Pancreas (tissue), 10 donors: ENCODE data around the gene PDCD10. TPM values are rescaled to one million over a fixed set of nuclear protein-coding genes. Genes with fewer than 3 reads are reported as not detected.

Source experiments
- ATAC-seq, 4 donors: fragments of 200-7000 bp; cut with Tn5 transposase; one replicate each; pipeline versions ENCODE4 v1.8.0 to v1.9.1; 2020; ENCODE audit warnings: mild to moderate bottlenecking in 4 of 4, moderate library complexity in 4 of 4
- DNase-seq, 6 donors: peaks; one replicate each; pipeline ENCODE4 v3.0.0-alpha.2; 2020
- FAIRE-seq: peaks from 2 replicates; lab custom pipeline; 2012; peaks lifted over from hg19 to GRCh38; lab: Jason Lieb, UNC
- H3K27ac ChIP-seq, 4 donors: fragments of 200-600 bp; sonication (generic); 1 replicate in 3 of 4; 2 replicates in 1 of 4; pipeline versions ENCODE4 v1.5.0 to v1.8.0; 2020
- H3K27me3 ChIP-seq, 4 donors: fragments of 200-600 bp; one replicate each; pipeline ENCODE4 v1.8.0; 2021
- H3K36me3 ChIP-seq, 3 donors: fragments of 200-600 bp; sonication (generic) in 1 of 3; one replicate each; pipeline versions ENCODE4 v1.5.0 to v1.8.0; 2020 to 2021
- H3K4me1 ChIP-seq, 3 donors: fragments of 200-600 bp; one replicate each; pipeline ENCODE4 v1.8.0; 2021
- H3K4me3 ChIP-seq, 4 donors: fragments of 200-600 bp; sonication (generic) in 2 of 4; one replicate each; pipeline versions ENCODE4 v1.5.0 to v1.8.0; 2020 to 2021
- H3K9me3 ChIP-seq, 4 donors: fragments of 200-600 bp; one replicate each; pipeline ENCODE4 v1.8.0; 2021
- WGBS, 2 donors: extraction: QIAGEN DNeasy Blood & Tissue Kit; methylation state at CpG; one replicate each; pipeline ENCODE4 v1.1.7; 2013; 5-methylcytosine and 5-hydroxymethylcytosine counted together
- intact Hi-C, 3 donors: fragments of 100-400 bp; cut with DNase I; formaldehyde crosslinking; loops; one replicate each; pipeline versions ENCODE4 v1.11.1 to v1.14.2; 2022
- polyA plus RNA-seq, 2 donors: library from polyadenylated mRNA; stranded (reverse); fragments of 200-250 nt; gene quantifications; one replicate each; pipeline ENCODE4 v1.2.3, GENCODE V29; 2013
- total RNA-seq, 6 donors: library from RNA; stranded (reverse); fragmentation: NEBNext Ultra II Directional in 4 of 6; extraction: Animal tissue kit (Norgen Biotek cat#: 25700) in 4 of 6; gene quantifications; one replicate each; pipeline versions ENCODE4 v1.2.1 to v1.2.4, GENCODE V29; 2021 to 2023
- TF ChIP-seq, protein P1 (sequence below), 4 donors: fragments of 200-600 bp; sonication (generic) in 3 of 4; IDR thresholded peaks; one replicate each; pipeline versions ENCODE4 v1.5.0 to v1.8.0; 2021; ENCODE audit warnings: antibody characterized with exemption in 4 of 4
- donor health status: healthy with polysubstance abuse.
- donor health status: DM: no; HTN: no; CAD: no; lungs with moderate emphysema.
- donor health status: DM: no; HTN: no; CAD: no.
- donor health status: control.
- donor health status: control.
- donor health status: Bipolar disorder and iron deficiency.
- donor health status: DM: yes; HTN: yes; CAD: no.
- donor health status: DM: no; HTN: no; CAD: no.
- donor health status: DM: no; HTN: no; CAD: no.
- donor health status: DM: yes; HTN: yes; CAD: no.

PDCD10 gene
- total and polyA plus RNA-seq, 8 donors, result 10.8 to 24.5 (median 15.6) TPM

DNA sequence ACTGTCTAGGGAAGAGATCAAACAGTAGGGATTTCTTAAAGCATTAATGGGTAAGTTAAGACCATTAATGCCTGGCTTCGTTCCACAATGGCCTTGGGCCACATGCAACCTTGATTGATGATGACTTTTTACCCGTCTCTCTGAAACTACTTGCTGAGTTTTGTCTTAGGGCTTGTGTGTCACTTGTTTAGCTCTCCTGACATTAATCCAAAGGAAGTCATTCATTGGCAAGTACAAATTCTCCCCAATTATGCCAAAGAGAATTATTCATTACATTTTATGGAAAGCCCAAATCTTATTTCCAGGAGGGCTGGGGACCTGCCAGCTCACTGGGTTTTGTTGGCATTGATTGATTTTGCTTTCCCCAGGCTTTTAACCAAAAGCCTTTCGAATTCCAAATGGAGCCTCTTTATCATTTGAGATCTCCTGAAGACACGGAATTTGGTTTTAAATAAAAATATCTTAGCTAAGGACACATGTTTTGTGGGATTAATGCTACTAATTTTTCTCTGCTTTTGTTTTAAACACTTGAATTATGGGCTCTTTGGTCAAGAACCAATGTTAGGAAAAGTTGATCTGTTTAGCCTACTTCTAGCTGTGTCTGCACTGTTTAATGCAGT is 41.5 kb upstream of the PDCD10 start:
- H3K27ac ChIP-seq, result no peak overlapping the region
- TF ChIP-seq, protein P1, sequence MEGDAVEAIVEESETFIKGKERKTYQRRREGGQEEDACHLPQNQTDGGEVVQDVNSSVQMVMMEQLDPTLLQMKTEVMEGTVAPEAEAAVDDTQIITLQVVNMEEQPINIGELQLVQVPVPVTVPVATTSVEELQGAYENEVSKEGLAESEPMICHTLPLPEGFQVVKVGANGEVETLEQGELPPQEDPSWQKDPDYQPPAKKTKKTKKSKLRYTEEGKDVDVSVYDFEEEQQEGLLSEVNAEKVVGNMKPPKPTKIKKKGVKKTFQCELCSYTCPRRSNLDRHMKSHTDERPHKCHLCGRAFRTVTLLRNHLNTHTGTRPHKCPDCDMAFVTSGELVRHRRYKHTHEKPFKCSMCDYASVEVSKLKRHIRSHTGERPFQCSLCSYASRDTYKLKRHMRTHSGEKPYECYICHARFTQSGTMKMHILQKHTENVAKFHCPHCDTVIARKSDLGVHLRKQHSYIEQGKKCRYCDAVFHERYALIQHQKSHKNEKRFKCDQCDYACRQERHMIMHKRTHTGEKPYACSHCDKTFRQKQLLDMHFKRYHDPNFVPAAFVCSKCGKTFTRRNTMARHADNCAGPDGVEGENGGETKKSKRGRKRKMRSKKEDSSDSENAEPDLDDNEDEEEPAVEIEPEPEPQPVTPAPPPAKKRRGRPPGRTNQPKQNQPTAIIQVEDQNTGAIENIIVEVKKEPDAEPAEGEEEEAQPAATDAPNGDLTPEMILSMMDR (IDR thresholded peaks at IDR 0.05), result no peak
- H3K36me3 ChIP-seq, result no peaks in the 10 kb centered on the region
- DNase-seq, result no peak
- ATAC-seq, result no peak
- 31 to 40% methylated on average over 4 of the region's 4 CpGs for whole genome bisulfite sequencing, 2 donors
- no peaks in the 10 kb centered on the region for H3K27me3 ChIP-seq
- H3K9me3 ChIP-seq, result no peaks in the 10 kb centered on the region
- FAIRE-seq, result no peak
- intact Hi-C loops, result no loop called here
- no peak overlapping the region for H3K4me3 ChIP-seq
- H3K4me1 ChIP-seq, result no peaks in the 10 kb centered on the region

DNA sequence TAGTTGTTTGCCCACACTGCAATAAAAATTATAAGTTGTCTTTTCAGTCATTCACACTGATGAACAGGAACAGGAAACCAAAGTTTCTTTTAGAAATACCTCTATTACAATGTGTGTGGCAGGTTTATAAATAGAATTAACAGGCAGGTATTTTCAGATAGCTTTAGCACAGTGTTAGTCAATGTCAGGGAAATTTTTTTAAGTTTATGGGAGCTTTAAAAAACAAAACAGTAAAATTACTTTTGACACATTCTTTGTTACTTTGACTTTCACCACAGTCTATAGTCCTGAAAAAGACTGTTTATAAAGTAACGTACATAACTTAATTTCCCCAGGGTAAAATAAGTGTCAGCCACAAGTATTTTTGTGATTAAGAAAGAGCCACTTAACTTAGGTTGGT is 38.9 kb upstream of the PDCD10 start:
- TF ChIP-seq, protein P1 (IDR thresholded peaks at IDR 0.05), result no peak
- H3K36me3 ChIP-seq, result no peaks in the 10 kb centered on the region
- intact Hi-C loops, result no loop called here
- no peaks in the 10 kb centered on the region for H3K27me3 ChIP-seq
- H3K4me3 ChIP-seq, result no peak overlapping the region
- no peak for ATAC-seq
- H3K4me1 ChIP-seq, result no peaks in the 10 kb centered on the region
- H3K27ac ChIP-seq, result no peak overlapping the region
- 79 to 87% methylated on average over 1 of the region's 1 CpG for WGBS, 2 donors
- no peaks in the 10 kb centered on the region for H3K9me3 ChIP-seq
- no peak for FAIRE-seq
- DNase-seq, result no peak

DNA sequence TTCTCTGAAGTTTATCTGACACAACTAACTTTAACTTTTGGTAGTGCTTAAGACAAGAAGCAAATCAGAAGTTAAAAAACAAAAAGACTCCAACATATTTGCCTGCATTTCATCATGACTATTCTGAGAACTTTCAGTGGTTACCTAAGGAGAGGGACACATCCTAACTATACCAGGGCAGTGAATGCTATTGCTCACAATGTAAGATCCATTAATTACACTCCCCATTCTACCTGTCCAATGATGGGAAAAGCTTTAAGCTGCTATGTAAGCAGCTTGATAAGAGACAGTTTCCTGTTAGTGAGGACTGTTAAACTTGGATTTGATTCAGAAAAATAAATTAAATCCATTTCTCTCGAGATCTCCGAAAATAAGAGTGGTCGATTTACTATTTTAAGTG is 38.3 kb upstream of the PDCD10 start:
- Histone ChIP-seq H3K9me3 (no peaks in the 10 kb centered on the region), H3K4me3 (no peak overlapping the region), H3K36me3 (no peaks in the 10 kb centered on the region), H3K27me3 (no peaks in the 10 kb centered on the region), H3K27ac (no peak overlapping the region), H3K4me1 (no peaks in the 10 kb centered on the region)
- FAIRE-seq (no peak), ATAC-seq (no peak), DNase-seq (no peak)
- WGBS, 2 donors, result 61 to 75% methylated on average over 3 of the region's 3 CpGs
- intact Hi-C loops, result no loop called here
- TF ChIP-seq, protein P1 (IDR thresholded peaks at IDR 0.05), result no peak

DNA sequence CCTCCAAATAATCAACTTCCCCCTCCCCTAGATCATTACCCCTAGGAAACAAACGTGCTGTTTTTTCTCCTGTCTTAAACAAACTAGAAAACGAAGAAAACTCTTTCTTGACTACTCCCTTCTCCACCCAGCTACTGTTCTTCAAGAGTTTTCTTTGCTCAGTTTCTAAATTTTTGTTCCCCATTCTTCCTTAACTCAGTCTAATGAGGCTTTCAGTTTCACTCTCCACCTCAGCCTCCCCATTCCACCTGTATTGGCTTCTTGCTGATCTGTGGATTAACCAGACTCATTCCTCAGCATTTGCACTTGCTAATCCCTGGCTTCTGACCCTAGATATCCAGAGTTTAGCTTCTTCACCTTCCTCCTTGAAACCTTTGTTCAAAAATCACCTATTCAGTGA is 27.6 kb upstream of the PDCD10 start:
- H3K27ac ChIP-seq, result no peak overlapping the region
- H3K36me3 ChIP-seq, result no peaks in the 10 kb centered on the region
- no peak for DNase-seq
- intact Hi-C loops, result no loop called here
- no peak for ATAC-seq
- no peaks in the 10 kb centered on the region for H3K4me1 ChIP-seq
- WGBS, 2 donors, result 63 to 66% methylated on average over 2 of the region's 2 CpGs
- no peaks in the 10 kb centered on the region for H3K27me3 ChIP-seq
- H3K4me3 ChIP-seq, result no peak overlapping the region
- no peak for FAIRE-seq
- TF ChIP-seq, protein P1 (IDR thresholded peaks at IDR 0.05), result no peak
- H3K9me3 ChIP-seq, result no peaks in the 10 kb centered on the region

DNA sequence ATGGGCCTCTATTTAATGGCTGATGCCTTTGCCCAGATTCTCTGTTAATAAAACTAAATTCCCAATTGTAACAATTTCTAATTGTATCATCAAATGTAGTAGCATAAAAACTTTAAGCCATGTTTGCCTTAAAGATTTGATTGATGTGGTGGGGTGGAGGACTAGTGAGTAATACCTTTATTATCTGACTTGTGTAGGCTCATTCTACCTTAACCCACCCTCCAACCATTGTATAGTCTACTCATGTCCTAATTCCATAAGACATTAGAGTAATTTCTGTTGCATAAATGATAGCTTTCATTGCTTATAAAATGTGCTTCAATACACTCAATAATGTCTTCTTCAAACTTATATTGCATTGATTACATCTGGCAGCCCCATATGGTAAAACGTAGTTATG is 26.6 kb upstream of the PDCD10 start:
- FAIRE-seq (no peak), ATAC-seq (no peak)
- intact Hi-C loops, result no loop called here

More for the DNA sequence above, 26.6 kb upstream of the PDCD10 start:
- Histone ChIP-seq H3K9me3 (no peaks in the 10 kb centered on the region), H3K4me1 (no peaks in the 10 kb centered on the region), H3K27me3 (no peaks in the 10 kb centered on the region), H3K27ac (no peak overlapping the region), H3K36me3 (no peaks in the 10 kb centered on the region), H3K4me3 (no peak overlapping the region)
- DNase-seq, result no peak
- 85 to 95% methylated on average over 1 of the region's 1 CpG for WGBS, 2 donors
- TF ChIP-seq, protein P1 (IDR thresholded peaks at IDR 0.05), result no peak
